ENCODE measurements around the gene IFNLR1.
"Not testable (repeated sequence)": the region's sequence is repeated elsewhere in the genome, so short reads cannot be mapped to it uniquely, and the experiment has no call there.

IFNLR1 gene

GRCh38 chr1:24186993-24187790 is at the start of gene IFNLR1:
Gene IFNLR1 (minus strand): TSS chr1:24187289. CDS start chr1:24187248, 41 bp downstream.
- DNase-seq (ENCODE audit: low read depth in 2 of 2), result peak; percentile 49 to 55

- DNase-seq (ENCODE audit: low read depth in 2 of 2), result no peak
Observed at GRCh38 chr1:24235921-24236788, 49.1 kb upstream of the IFNLR1 start.

- no peak for DNase-seq (ENCODE audit: low read depth in 2 of 2)
Observed at GRCh38 chr1:24233684-24234600, 46.9 kb upstream of the IFNLR1 start.

- DNase-seq (ENCODE audit: low read depth in 2 of 2), result no peak
Observed at GRCh38 chr1:24231701-24232100, 44.6 kb upstream of the IFNLR1 start.

GRCh38 chr1:24228311-24228710 is 41.2 kb upstream of the IFNLR1 start:
- DNase-seq (ENCODE audit: low read depth in 2 of 2), result no peak

GRCh38 chr1:24226749-24227148 is 39.7 kb upstream of the IFNLR1 start:
- DNase-seq (ENCODE audit: low read depth in 2 of 2), result no peak

GRCh38 chr1:24224761-24225160 is 37.7 kb upstream of the IFNLR1 start:
- no peak for DNase-seq (ENCODE audit: low read depth in 2 of 2)

- no peak for DNase-seq (ENCODE audit: low read depth in 2 of 2)
Observed at GRCh38 chr1:24224086-24224485, 37.0 kb upstream of the IFNLR1 start.

- no peak for DNase-seq (ENCODE audit: low read depth in 2 of 2)
Observed at GRCh38 chr1:24222793-24223192, 35.7 kb upstream of the IFNLR1 start.

GRCh38 chr1:24222008-24222605 is 35.0 kb upstream of the IFNLR1 start:
- DNase-seq (ENCODE audit: low read depth in 2 of 2), result no peak

GRCh38 chr1:24221246-24221645 is 34.2 kb upstream of the IFNLR1 start:
- DNase-seq (ENCODE audit: low read depth in 2 of 2), result no peak

- no peak for DNase-seq (ENCODE audit: low read depth in 2 of 2)
Observed at GRCh38 chr1:24216276-24217074, 29.4 kb upstream of the IFNLR1 start.

GRCh38 chr1:24215226-24215814 is 28.2 kb upstream of the IFNLR1 start:
- DNase-seq (ENCODE audit: low read depth in 2 of 2), result no peak

GRCh38 chr1:24212376-24212775 is 25.3 kb upstream of the IFNLR1 start:
- no peak for DNase-seq (ENCODE audit: low read depth in 2 of 2)

GRCh38 chr1:24210195-24210627 is 23.1 kb upstream of the IFNLR1 start:
- DNase-seq (ENCODE audit: low read depth in 2 of 2), result no peak

GRCh38 chr1:24209097-24209496 is 22.0 kb upstream of the IFNLR1 start:
- no peak for DNase-seq (ENCODE audit: low read depth in 2 of 2)

GRCh38 chr1:24207709-24208108 is 20.6 kb upstream of the IFNLR1 start:
- DNase-seq (ENCODE audit: low read depth in 2 of 2), result no peak

GRCh38 chr1:24207395-24207687 is 20.3 kb upstream of the IFNLR1 start:
- DNase-seq (ENCODE audit: low read depth in 2 of 2), result not testable (repeated sequence)

- DNase-seq (ENCODE audit: low read depth in 2 of 2), result no peak
Observed at GRCh38 chr1:24206516-24207394, 19.7 kb upstream of the IFNLR1 start.

Data from stimulated activated CD8-positive, alpha-beta memory T cell treated with anti-CD3 and anti-CD28 coated beads, Interleukin-15, amount 100 ng/mL, for 4 hours (primary cell).